A204.1 (cell line): Measurements from ENCODE around the gene PROCA1.
"Not testable (repeated sequence)": the region's sequence is repeated elsewhere in the genome, so short reads cannot be mapped to it uniquely, and the experiment has no call there.

Experiments
- FAIRE-seq: peaks from 2 replicates; lab custom pipeline; 2012; peaks lifted over from hg19 to GRCh38; lab: Jason Lieb, UNC

The PROCA1 gene

DNA sequence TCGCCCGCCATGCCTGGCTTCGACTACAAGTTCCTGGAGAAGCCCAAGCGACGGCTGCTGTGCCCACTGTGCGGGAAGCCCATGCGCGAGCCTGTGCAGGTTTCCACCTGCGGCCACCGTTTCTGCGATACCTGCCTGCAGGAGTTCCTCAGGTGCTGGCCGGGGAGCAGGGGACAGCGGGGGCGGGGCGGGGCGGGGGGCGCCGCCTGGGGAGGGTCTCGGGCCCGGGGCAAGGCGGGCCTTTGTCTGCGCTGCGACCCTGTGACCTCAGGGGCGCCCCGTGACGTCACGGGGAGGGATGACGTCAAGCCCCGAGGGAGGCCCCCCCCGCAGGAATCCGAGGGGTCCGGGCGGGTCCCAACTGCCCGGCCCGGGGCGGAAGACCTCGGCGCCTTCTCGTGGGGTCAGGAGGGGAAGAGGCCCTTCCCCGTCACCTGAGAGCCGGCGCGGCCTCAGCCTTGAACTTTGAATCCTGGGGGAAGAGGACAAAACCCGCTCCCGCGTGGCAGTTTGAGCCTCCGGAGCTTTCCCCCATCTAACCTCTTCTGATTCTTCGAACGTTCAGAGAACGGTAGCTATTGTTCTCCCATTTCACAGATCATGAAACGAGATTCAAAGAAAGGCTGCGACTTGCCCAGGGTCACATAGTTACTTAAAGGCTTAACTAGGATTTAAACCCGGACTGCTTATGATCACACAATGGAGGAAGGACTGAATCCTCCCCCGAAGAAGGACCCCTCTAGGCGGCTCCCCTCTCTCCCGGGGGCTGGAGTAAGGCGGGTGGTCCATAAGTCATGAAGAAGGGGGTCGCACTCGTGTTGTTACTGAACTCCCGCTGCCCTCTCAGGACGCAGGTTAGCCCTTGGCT is 32.6 kb upstream of the PROCA1 start:
- no peak for FAIRE-seq

DNA sequence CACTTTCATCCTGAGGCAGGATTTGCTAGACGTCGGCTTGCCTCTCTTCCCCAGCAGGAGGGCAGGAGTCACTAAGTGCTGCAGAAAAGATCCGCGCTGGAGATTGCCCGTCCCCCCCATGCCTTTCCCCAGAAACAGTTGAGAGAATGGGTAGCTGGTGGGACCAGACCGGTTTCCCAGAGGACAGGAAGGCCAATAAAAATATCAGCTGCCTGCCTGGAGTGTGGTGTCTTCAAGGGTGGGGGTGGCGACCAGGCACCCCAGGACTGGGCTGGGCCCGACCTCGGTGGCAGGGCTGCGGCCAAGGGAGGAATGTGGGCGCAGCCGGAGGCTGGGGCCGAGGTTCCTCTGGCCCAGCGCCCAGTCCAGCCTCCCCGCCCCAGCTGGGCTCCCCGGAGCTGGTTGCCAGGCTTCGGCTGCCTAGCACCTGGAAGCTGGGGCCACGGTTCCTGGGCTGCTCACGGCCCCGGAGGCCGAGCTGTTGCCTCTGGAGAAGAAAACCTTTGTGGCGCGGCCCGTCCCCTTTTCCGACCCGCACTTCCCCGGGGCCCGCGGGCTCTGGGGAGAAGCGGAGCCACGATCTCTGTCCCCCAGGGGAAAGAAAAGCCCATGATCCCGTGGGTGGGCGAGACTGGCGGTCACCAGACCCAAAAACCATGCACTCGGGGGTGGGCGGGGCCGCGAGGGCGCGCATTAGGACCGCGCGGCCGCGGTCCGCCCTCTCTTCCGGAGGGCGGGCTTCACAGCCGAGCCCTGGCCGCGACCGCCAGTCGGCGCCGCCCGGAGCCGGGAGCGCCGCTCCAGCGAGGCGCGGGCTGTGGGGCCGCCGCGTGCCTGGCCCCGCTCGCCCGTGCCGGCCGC is 31.8 kb upstream of the PROCA1 start, which contains the start of gene TRAF4:
Gene TRAF4 (plus strand): TSS at position 769 of the 861 bp plus-strand sequence. CDS start 102 bp downstream, outside the sequence.
- FAIRE-seq = no peak

DNA sequence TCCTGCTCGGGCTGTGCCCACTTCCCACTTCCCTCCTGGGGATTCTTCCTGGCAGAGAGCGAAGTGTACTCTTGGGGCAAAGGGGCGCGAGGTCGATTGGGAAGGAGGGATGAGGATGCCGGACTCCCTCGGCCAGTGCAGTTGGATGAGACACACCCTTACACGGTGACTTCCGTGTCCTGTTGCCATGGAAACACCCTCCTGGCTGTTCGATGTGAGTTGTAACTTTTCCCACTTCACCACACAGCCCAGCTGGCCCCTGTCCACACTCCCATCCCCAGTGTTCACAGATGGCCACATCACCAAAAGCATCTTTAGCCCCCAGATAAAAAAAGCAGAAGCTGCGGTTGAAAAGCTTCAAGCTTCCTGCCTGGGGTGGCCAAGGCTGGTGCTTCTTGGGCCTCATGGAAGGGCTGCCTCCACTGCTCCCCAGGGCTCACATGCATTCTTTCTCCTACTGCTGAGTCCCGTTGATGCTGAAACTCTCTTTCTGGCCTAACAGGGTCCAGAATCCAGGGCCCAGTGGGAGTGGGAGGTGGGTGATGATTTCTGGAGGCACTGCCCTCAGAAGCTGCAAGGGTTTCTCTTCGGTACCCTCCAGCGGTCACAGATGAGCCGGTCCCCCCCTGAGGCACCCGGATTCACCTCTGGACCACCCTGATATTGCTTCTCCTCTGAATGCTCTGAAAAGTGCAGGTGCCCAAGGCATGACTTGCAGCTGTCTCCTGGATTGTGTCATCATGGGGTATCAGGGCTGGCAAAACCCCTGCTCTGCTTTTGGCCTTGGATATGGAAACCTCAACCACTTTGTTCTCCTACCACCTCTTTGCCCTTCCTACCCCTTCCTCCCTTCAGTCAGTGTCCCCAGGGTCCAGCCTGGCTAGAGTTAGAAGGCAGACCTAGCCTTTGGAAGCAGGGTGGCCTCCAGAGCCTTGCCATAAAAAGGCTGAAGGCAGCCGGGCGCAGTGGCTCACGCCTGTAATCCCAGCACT is 30.0 kb upstream of the PROCA1 start:
- no peak for FAIRE-seq

DNA sequence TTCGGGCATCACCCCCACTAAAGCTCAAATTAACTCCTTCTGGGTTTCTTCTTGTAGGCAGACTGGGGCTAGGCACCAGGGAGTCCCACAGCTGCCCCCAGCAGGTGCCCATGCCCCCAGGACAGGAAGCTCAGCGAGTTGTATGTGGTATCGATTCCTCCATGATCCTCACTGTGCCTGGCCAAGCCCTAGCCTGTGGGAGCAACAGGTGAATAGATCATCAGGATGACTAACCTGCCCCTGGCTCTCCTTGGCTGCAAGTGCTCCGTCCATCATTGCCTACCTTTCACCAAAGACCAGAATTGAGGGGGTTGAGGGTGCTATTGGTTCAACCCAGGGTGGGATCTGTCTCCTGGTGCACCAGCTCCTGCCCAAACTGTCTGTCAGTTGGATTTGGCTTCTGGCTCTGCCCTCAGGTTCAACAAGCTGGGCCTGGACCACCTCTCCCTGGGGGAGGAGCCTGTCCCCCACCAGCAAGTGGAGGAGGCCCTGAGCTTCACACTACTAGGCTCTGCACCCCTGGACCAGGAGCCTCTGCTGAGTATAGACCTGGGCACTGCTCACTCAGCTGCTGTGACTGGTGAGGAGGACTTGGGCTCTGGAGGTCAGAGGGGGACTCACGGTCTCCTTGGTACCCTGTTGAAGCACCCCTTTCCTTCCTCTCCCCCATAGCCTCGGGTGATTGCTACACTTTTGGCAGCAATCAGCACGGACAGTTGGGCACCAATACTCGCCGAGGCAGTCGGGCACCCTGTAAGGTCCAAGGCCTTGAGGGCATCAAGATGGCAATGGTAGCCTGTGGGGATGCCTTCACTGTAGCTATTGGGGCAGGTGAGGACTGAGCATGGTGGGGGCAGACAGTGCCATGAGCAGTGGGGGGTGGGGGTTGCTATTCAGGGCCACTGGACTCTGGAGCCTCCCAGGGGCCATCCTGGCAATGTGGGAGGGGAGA is 29.0 kb upstream of the PROCA1 start:
- no peak for FAIRE-seq

DNA sequence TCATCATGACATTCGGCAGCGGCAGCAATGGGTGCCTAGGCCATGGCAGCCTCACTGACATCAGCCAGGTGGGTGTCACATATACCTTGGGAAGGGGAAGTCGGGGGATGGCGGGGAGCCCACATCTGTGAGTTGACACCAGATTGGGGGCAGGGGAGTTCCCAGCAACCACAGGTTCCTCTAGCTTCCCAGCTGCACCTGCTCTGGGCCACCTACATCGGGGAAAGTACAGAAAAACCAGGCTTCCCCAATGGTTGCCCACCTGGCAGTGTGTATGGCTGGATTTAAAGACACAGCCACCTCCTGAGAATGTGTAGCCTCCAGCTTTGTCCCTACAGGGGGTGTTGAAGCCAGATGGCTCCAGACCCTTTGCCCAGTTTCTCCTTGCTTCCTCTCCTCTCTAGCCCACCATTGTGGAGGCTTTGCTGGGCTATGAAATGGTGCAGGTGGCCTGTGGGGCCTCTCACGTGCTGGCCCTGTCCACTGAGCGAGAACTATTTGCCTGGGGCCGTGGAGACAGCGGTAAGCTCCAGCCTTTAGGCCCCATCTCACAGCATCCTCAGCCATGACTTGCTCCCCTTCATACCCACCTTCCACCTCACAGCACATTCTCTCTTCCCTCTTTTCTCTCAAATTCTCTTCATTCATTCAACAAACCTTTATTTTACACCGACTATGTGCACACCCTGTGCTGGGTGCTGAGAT is 27.1 kb upstream of the PROCA1 start:
- no peak for FAIRE-seq

DNA sequence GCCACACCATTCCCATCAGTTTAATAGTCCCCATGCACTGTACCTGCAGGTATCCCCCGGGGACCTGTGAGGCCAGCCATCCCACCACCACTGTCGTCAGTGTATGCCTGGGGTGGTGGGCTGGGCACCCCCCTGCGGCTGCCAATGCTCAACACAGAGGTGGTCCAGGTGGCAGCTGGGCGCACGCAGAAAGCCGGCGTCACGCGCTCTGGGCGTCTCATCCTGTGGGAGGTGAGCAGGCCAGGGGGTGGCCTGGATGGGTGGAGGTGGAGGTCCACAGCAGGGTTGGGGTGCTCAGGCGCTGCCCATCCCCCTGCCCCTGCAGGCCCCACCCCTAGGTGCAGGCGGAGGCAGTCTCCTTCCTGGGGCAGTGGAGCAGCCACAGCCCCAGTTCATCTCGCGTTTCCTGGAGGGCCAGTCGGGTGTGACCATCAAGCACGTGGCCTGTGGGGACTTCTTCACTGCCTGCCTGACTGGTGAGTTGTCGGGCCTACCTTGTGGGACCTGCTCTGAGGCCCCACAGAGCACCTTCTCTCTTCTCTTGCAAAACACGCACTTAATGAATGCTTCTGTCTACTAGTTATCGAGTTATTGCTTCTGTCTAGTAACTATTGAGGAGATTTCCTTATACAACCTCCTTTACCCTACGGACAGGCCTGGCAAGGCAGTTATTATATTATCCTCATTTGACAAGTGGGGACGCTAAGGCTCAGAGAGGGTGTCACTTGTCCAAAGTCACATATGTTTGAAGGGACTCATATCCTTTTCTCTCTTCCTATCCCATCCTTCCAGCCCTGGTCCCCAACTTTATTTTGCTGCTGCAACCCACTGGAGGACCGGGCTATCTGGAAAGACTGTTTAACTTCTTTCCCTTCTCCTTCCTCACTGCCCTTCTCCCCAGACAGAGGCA is 26.3 kb upstream of the PROCA1 start:
- FAIRE-seq = no peak

DNA sequence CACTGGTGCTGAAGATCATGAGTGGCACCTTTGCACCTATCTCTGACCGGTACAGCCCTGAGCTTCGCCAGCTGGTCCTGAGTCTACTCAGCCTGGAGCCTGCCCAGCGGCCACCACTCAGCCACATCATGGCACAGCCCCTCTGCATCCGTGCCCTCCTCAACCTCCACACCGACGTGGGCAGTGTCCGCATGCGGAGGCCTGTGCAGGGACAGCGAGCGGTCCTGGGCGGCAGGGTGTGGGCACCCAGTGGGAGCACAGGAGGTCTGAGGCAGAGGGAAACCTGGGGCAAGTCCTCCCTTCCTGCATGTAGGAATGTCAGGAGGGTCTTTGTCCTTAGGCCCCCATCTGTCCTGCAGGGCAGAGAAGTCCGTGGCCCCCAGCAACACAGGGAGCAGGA is 25.6 kb upstream of the PROCA1 start:
- no peak for FAIRE-seq

DNA sequence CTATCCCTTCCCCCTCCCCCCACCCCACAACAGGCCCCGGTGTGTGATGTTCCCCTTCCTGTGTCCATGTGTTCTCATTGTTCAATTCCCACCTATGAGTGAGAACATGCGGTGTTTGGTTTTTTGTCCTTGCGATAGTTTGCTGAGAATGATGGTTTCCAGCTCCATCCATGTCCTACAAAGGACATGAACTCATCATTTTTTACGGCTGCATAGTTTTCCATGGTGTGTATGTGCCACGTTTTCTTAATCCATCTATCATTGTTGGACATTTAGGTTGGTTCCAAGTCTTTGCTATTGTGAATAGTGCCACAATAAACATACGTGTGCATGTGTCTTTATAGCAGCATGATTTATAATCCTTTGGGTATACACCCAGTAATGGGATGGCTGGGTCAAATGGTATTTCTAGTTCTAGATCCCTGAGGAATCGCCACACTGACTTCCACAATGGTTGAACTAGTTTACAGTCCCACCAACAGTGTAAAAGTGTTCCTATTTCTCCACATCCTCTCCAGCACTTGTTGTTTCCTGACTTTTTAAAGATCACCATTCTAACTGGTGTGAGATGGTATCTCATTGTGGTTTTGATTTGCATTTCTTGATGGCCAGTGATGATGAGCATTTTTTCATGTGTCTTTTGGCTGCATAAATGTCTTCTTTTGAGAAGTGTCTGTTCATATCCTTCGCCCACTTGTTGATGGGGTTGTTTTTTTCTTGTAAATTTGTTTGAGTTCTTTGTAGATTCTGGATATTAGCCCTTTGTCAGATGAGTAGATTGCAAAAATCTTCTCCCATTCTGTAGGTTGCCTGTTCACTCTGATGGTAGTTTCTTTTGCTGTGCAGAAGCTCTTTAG is 24.5 kb upstream of the PROCA1 start:
- FAIRE-seq = not testable (repeated sequence)

DNA sequence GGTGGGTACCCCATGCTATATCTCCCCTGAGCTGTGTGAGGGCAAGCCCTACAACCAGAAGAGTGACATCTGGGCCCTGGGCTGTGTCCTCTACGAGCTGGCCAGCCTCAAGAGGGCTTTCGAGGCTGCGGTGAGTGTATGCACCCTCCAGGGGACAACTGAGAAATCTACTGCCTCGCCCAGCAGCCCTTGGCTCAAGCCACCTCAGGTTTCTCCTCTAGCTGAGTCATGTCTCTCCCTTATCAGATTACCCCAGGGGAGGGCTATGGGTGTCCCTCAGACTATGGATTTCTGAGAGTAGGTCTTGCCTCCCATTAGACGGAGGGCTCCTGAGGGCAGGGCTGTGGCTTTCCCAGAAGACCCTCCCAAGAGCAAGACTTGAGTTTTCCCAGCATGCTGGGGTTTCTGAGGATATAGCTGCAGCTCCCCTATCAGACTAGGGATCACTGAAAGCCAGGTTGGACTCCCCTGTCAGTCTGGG is 23.6 kb upstream of the PROCA1 start:
- no peak for FAIRE-seq

DNA sequence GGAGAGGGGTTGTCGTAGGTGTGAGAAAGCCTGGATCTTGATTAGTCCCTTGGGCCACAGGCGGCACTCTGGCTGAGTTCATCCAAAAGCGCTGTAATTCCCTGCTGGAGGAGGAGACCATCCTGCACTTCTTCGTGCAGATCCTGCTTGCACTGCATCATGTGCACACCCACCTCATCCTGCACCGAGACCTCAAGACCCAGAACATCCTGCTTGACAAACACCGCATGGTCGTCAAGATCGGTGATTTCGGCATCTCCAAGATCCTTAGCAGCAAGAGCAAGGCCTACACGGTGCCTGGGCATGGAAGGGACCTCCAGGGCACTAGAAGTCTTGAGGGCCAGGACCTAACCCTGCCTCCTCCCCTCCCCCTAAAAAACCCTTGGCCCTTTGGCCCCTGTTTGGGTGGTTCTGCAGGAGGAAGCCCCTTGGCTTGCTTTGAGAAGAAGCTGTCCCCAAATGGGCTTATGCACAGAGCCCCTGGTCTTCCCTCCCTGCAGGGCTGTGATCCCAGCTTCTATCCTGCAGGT is 23.1 kb upstream of the PROCA1 start:
- FAIRE-seq = no peak

DNA sequence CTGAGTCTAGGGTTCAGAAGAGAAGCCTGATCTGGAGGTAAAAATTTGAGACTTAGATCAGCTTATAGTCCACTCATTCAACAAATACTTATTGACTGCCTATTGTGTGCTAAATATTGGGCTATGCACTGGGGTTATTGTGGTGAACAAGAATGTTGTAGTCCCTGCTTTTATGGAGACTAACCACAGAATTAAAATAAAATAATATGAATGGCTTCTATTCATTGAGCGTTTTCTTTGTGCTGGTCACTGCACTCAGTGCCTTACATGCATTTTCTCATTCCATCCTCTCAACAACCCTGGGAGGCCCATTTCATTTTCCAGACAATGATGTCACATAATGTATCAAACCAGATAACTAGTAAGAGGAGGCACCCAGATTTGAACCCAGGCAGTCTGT is 21.7 kb upstream of the PROCA1 start:
- FAIRE-seq = no peak

DNA sequence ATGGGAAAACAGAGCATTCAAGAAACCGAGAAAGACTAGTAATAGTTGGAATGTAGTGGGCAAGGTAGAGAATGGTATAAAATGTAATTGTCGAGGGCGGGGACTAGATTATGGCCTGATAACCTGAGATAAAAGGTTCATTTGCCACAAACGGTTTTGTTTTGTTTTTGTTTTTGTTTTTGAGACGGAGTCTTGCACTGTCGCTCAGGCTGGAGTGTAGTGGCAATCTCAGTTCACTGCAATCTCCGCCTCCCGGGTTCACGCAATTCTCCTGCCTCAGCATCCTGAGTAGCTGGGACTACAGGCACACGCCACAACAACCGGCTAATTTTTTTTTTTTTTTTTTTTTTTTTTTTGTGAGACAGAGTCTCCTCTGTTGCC is 18.3 kb upstream of the PROCA1 start:
- FAIRE-seq = no peak

DNA sequence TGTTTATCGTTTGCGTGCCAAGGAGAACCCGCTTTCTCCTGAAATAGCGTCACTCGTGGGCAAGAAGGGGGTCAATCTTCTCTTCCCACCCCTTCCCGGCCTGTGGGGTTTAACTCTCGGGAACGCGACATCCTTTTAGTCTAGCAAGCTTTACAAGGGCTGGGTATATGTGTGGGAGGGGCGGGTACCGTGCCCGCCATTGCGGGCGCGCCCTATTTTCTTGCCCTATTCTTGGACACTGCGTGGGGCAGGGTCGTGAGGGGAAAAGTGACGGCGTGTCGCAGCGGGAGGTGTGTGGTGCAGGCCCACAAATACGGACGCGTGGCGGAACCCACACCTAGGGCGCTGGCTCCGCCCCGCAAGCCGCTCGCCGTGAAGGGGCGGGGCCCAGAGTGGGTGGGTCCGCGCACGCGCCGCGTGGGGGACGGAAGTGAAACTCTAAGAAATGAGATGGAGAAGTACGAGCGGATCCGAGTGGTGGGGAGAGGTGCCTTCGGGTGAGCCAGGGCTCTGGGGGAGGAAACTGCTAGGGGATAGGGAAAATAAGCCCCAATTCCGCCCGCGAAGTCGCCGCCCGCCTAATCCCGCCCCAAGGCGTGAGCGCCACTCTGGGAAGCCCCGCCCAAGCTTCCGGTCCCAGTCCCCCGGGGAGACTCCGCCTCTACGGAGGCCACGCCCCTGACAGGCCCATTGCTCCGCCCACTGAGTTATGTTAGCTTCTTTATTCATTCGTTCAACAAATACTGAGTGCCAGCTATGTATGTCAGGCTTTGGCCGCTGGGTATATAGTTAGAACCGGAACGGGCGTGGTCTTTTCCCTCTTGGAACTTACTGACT is 16.9 kb upstream of the PROCA1 start, which contains the start of gene NEK8:
Gene NEK8 (plus strand): TSS at position 425 of the 837 bp plus-strand sequence. CDS start 26 bp downstream, at position 451.
- FAIRE-seq = peak; percentile 94

DNA sequence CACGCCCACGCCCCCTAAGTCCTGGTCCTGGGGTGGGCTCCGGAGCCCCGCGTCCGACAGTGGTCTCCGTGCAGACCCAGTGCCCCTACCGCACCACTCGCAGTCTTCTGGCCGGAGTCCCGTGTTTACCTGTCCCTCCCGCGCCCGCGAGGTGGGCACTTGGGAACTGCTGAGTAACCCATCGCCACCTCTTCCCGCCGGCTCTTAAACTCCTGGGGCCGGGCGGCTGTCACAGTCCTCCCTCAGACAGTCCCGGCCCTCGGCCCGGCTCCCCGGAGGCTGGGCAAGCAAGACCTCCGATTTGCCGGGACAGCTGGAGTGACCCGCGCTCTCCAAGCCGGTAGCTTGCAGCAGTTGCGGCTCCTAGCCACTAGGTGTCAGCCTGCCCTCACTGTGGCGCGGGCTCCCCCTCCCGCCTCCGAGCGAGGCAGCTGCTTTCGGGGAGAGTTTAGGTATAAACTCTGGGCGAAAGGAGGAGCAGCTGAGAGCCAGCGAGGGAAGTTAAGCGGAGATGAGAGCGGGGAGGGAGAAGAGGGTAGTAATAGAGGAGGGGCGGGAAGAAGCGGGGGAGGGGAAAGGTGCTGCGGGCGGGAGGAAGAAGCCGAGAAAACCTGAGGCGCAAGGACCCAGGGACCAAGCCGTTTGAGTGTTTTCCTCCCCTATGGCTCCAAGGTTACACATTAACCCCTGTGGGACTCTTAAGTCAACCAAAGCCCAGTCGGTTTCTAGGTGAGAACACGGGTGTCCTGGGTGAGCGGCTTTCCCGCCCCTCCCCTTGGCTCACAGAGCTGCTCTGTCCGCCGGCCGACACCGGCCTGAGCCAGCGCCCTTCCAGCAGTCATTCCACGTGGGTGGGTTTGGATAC is 15.2 kb upstream of the PROCA1 start:
- no peak for FAIRE-seq

DNA sequence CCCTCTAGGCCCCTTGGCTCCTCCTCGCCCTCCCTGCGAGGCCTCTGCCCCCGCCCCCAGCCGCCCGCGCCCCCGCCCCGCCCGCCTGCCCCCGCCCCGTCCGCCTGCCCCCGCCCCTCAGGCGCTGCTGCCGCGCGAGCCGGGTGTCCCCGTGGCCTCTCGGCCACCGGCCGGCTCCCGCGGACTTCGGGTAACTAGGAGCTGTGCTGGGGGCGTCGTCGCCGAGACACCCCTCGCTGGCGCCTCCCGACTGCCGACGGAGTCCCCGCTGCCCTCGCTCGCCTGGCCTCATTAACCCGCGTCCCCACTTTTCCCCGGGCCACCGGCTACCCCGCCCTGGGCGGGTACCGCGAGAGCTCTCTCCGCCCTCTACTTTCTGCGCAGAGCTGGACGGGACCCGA is 14.5 kb upstream of the PROCA1 start, which contains the start of gene TLCD1:
Gene TLCD1 (minus strand): TSS at position 8 of the 401 bp plus-strand sequence. CDS start 136 bp downstream, outside the sequence.
- FAIRE-seq = no peak
